ENCODE data around the gene MAFG. TPM values are rescaled to one million over a fixed set of nuclear protein-coding genes. Genes with fewer than 3 reads are reported as not detected.
A peak's percentile ranks its signal among the peaks of the same experiment; 100 is the strongest.

MAFG gene
- total and polyA plus RNA-seq, 9 of the 15 experiments (the other 6 are each of a cell fraction or from before 2014, with no cell fraction given): 1.1 to 58.1 (median 24.9) TPM

- peak overlapping the region in 1 of 2 experiments; percentile 85; a peak in 1 of 4 replicates for H3K9ac ChIP-seq (ENCODE audit: insufficient read depth in 1 of 2, low read depth in 2 of 2, low read length in 2 of 2)
- no peaks in the 10 kb centered on the region for H3K27me3 ChIP-seq (ENCODE audit: control insufficient read depth in 2 of 2, insufficient read depth in 2 of 2, low read length in 2 of 2)
- in situ Hi-C loops (cut with MboI) (no loop called here), intact Hi-C loops (cut with micrococcal nuclease) (no loop called here)
- peaks cover 41 to 90% of the 10 kb centered on the region in 2 experiments for H3K4me1 ChIP-seq (replicated peaks in 1 of 2; ENCODE audit: control insufficient read depth in 2 of 2, insufficient read depth in 2 of 2, low read length in 2 of 2)
- peaks cover 14% of the 10 kb centered on the region for H4K20me1 ChIP-seq (replicated peaks; ENCODE audit: control insufficient read depth, insufficient read depth, low read length)
- H3K79me2 ChIP-seq (ENCODE audit: control insufficient read depth, insufficient read depth, low read length): peaks cover 44% of the 10 kb centered on the region
- peak overlapping the region; percentile 48; the same call in 1 of the 2 replicates for H3K4me2 ChIP-seq (ENCODE audit: insufficient read depth, low read length)
- FAIRE-seq (peak; percentile 94), DNase-seq (ENCODE audit: extremely low read depth in 1 of 4, low spot score in 3 of 4) (peak; percentile 69 to 89 (median 77)), ATAC-seq (peak; percentile 77)
- BruUV-seq (replicated peaks): no TSS peak
- no peak overlapping the region for H2AFZ ChIP-seq (ENCODE audit: low read depth, low read length)
- 46% methylated on average over 26 of the region's 32 CpGs for WGBS (ENCODE audit: insufficient coverage, low coverage, missing lambda C conversion rate)
- CTCF ChIA-PET (ENCODE audit: low intra/inter-chr PET ratio): no interaction called here
- peaks cover 72% of the 10 kb centered on the region; the same call in 2 of the 3 replicates for H3K36me3 ChIP-seq (ENCODE audit: control insufficient read depth, insufficient read depth, low read length)
- no peaks in the 10 kb centered on the region for H3K9me3 ChIP-seq (replicated peaks; ENCODE audit: control insufficient read depth, insufficient read depth, low read depth, low read length)
- POLR2A ChIA-PET: interaction anchor here (0.5 to 5.4 kb wide), 11 partner anchors 8 to 257 kb away, joined by 3 to 46 read pairs (median 3); partner anchors contain the start of genes MAFG and PDE6G
- peak overlapping the region; percentile 41; the same call in 2 of the 3 replicates for H3K27ac ChIP-seq (ENCODE audit: extremely low read depth, low read depth, low read length)
- peaks cover 6% of the 10 kb centered on the region for H3K9me1 ChIP-seq (ENCODE audit: control insufficient read depth, insufficient read depth, low read length)
- H3K4me3 ChIP-seq: no peak overlapping the region
- TF ChIP-seq SIN3A (IDR thresholded peaks at IDR 0.05; ENCODE audit: borderline replicate concordance in 2 of 2, control insufficient read depth in 1 of 2, low read depth in 2 of 2, low read length in 2 of 2): 0 out of 4 replicates have a peak, but pooled peaks of 1 of the 2 experiments have one; percentile 35
- 0 out of 2 replicates have a peak, but pooled peaks have one; percentile 50 for TF ChIP-seq SMAD4 (CRISPR knock-in tag; conservative IDR thresholded peaks at IDR 0.05)
- no peak for TF ChIP-seq ZNF644 (tag; IDR thresholded peaks at IDR 0.05; ENCODE audit: low read depth)
- TF ChIP-seq EP400 (IDR thresholded peaks at IDR 0.05): peak; percentile 29
- 0 out of 2 replicates have a peak, but pooled peaks have one; percentile 50 for TF ChIP-seq XRCC5 (IDR thresholded peaks at IDR 0.05; ENCODE audit: low read depth, low read length)
- 0 out of 2 replicates have a peak, but pooled peaks have one; percentile 54 for TF ChIP-seq STAT6 (CRISPR knock-in tag; IDR thresholded peaks at IDR 0.05)
- no peak for TF ChIP-seq CEBPB (tag; IDR thresholded peaks at IDR 0.05)
- no peak for TF ChIP-seq MIER1 (IDR thresholded peaks at IDR 0.05; ENCODE audit: low read depth)
- peak in 1 of 2 experiments; percentile 45; a peak in 1 of 4 replicates for TF ChIP-seq TBL1XR1 (IDR thresholded peaks at IDR 0.05; ENCODE audit: low read length in 2 of 2)
- no peak for TF ChIP-seq POLR2AphosphoS2 (IDR thresholded peaks at IDR 0.05; ENCODE audit: low read length)
These were observed 14.9 kb downstream of the MAFG start for GRCh38 chr17:81912441-81913309.
